ENCODE results near the gene ANO6. TPM values are rescaled to one million over a fixed set of nuclear protein-coding genes. Genes with fewer than 3 reads are reported as not detected.

Gene ANO6
- total and polyA plus RNA-seq, 8 donors = 4.4 to 78.8 (median 21.9) TPM

- Histone ChIP-seq H3K27me3 (no peaks in the 10 kb centered on the region), H3K4me3 (no peak overlapping the region)
- intact Hi-C loops (cut with DNase I; ENCODE audit: low total_unique reads) = no loop called here
Measured at GRCh38 chr12:45276154-45276755, 60.4 kb downstream of the ANO6 start.

GRCh38 chr12:45278447-45278846 lies 62.6 kb downstream of the ANO6 start:
- TF ChIP-seq CTCF (IDR thresholded peaks at IDR 0.05) (no peak), POLR2A (IDR thresholded peaks at IDR 0.05) (no peak), EP300 (IDR thresholded peaks at IDR 0.05) (no peak), POLR2AphosphoS5 (IDR thresholded peaks at IDR 0.05) (no peak)
- 0 to 84% (median 76%) methylated on average over 1 of the region's 1 CpG for WGBS, 5 donors
- no peak for DNase-seq
- intact Hi-C loops (cut with DNase I; ENCODE audit: low total_unique reads) = no loop called here
- Histone ChIP-seq H3K27ac (no peak overlapping the region), H3K27me3 (no peaks in the 10 kb centered on the region), H3K4me1 (peaks cover 0 to 33% (median 16%) of the 10 kb centered on the region in 4 donors), H3K4me3 (no peak overlapping the region), H3K9me3 (no peaks in the 10 kb centered on the region), H3K36me3 (no peaks in the 10 kb centered on the region)

More at GRCh38 chr12:45276154-45276755, 60.4 kb downstream of the ANO6 start:
- DNase-seq = no peak
- 77 to 84% (median 82%) methylated on average over 5 of the region's 5 CpGs for WGBS, 5 donors
- Histone ChIP-seq H3K36me3 (no peaks in the 10 kb centered on the region), H3K27ac (no peak overlapping the region), H3K4me1 (peaks cover 0 to 24% (median 12%) of the 10 kb centered on the region in 4 donors), H3K9me3 (no peaks in the 10 kb centered on the region)
- TF ChIP-seq POLR2AphosphoS5 (IDR thresholded peaks at IDR 0.05) (no peak), POLR2A (IDR thresholded peaks at IDR 0.05) (no peak), EP300 (IDR thresholded peaks at IDR 0.05) (no peak), CTCF (IDR thresholded peaks at IDR 0.05) (no peak)

- H3K9me3 ChIP-seq = no peaks in the 10 kb centered on the region
- no peak for DNase-seq
- intact Hi-C loops (cut with DNase I; ENCODE audit: low total_unique reads) = no loop called here
- no peak overlapping the region for H3K27ac ChIP-seq
- no peaks in the 10 kb centered on the region for H3K27me3 ChIP-seq
- TF ChIP-seq EP300 (IDR thresholded peaks at IDR 0.05) (no peak), POLR2AphosphoS5 (IDR thresholded peaks at IDR 0.05) (no peak), CTCF (IDR thresholded peaks at IDR 0.05) (no peak), POLR2A (IDR thresholded peaks at IDR 0.05) (no peak)
- H3K4me3 ChIP-seq = no peak overlapping the region
- no peaks in the 10 kb centered on the region for H3K36me3 ChIP-seq
- WGBS, 5 donors = 76 to 88% (median 86%) methylated on average over 4 of the region's 4 CpGs
- peaks cover 6 to 44% (median 25%) of the 10 kb centered on the region in 4 donors for H3K4me1 ChIP-seq
Measured at GRCh38 chr12:45279931-45280830, 64.3 kb downstream of the ANO6 start.

GRCh38 chr12:45281994-45282393 lies 66.1 kb downstream of the ANO6 start:
- no peaks in the 10 kb centered on the region for H3K27me3 ChIP-seq
- WGBS, 5 donors = 91 to 100% (median 95%) methylated on average over 1 of the region's 1 CpG
- intact Hi-C loops (cut with DNase I; ENCODE audit: low total_unique reads) = no loop called here
- DNase-seq = no peak
- no peaks in the 10 kb centered on the region for H3K36me3 ChIP-seq
- no peak overlapping the region for H3K4me3 ChIP-seq
- H3K9me3 ChIP-seq = no peaks in the 10 kb centered on the region
- TF ChIP-seq POLR2AphosphoS5 (IDR thresholded peaks at IDR 0.05) (no peak), CTCF (IDR thresholded peaks at IDR 0.05) (no peak), POLR2A (IDR thresholded peaks at IDR 0.05) (no peak)
- no peak overlapping the region for H3K27ac ChIP-seq
- peaks cover 6 to 49% (median 23%) of the 10 kb centered on the region in 4 donors for H3K4me1 ChIP-seq
